ENCODE results near the gene LNPK. TPM values are rescaled to one million over a fixed set of nuclear protein-coding genes. Genes with fewer than 3 reads are reported as not detected.

The LNPK gene
- polyA plus RNA-seq, 1 donor from 2014 or later: 46.7 TPM

DNA sequence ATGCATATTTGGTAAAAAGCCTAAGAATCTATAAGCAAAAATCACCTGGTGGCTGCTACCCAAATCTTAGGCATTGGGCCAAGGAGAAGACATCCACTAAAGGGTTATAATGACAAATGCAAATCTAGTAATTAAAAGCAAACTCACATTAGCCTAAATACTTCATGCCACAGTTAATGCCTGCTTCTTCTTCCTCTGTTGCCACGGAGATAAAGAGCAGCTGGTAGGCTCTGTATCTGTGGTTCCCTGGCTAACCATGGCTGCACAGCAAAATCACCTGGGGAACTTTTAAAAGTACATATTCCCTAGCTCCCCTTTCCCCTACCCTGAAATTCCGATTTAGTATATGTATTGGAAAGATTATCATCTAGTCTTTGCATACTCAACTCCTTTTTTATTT, 114.3 kb downstream of the LNPK start:
- Histone ChIP-seq H3K27me3 (ENCODE audit: insufficient read depth, low read depth, low read length) (no peaks in the 10 kb centered on the region), H4K20me1 (ENCODE audit: insufficient read depth) (no peaks in the 10 kb centered on the region), H3F3A (ENCODE audit: insufficient read depth, low read length, poor library complexity, severe bottlenecking) (no peaks in the 10 kb centered on the region), H3K4me2 (ENCODE audit: low read length) (no peak overlapping the region), H3K36me3 (ENCODE audit: insufficient read depth, low read length) (no peaks in the 10 kb centered on the region), H2AFZ (ENCODE audit: low read depth, low read length) (no peak overlapping the region), H3K79me2 (replicated peaks; ENCODE audit: insufficient read depth, low read length) (no peaks in the 10 kb centered on the region), H3K9me3 (ENCODE audit: low read length) (no peaks in the 10 kb centered on the region), H3K4me3 (ENCODE audit: low read length) (no peak overlapping the region), H3K9me2 (ENCODE audit: insufficient read depth, low read length) (no peaks in the 10 kb centered on the region), H3K9ac (ENCODE audit: low read length) (no peak overlapping the region), H3K27ac (ENCODE audit: low read length) (no peak overlapping the region)
- no peak for TF ChIP-seq EP300 (conservative IDR thresholded peaks at IDR 0.05; ENCODE audit: poor library complexity, severe bottlenecking)
- no peak for TF ChIP-seq POLR2AphosphoS5 (IDR thresholded peaks at IDR 0.05)
- TF ChIP-seq, protein P1, sequence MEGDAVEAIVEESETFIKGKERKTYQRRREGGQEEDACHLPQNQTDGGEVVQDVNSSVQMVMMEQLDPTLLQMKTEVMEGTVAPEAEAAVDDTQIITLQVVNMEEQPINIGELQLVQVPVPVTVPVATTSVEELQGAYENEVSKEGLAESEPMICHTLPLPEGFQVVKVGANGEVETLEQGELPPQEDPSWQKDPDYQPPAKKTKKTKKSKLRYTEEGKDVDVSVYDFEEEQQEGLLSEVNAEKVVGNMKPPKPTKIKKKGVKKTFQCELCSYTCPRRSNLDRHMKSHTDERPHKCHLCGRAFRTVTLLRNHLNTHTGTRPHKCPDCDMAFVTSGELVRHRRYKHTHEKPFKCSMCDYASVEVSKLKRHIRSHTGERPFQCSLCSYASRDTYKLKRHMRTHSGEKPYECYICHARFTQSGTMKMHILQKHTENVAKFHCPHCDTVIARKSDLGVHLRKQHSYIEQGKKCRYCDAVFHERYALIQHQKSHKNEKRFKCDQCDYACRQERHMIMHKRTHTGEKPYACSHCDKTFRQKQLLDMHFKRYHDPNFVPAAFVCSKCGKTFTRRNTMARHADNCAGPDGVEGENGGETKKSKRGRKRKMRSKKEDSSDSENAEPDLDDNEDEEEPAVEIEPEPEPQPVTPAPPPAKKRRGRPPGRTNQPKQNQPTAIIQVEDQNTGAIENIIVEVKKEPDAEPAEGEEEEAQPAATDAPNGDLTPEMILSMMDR (IDR thresholded peaks at IDR 0.05; ENCODE audit: poor library complexity, severe bottlenecking): no peak
- no peak for TF ChIP-seq TAF1 (IDR thresholded peaks at IDR 0.05; ENCODE audit: low read depth)
- no peak for TF ChIP-seq EZH2 (IDR thresholded peaks at IDR 0.05; ENCODE audit: borderline replicate concordance, insufficient read depth, low read length, poor library complexity, severe bottlenecking)
- TF ChIP-seq RAD21 (conservative IDR thresholded peaks at IDR 0.05): no peak
- no peak for TF ChIP-seq MXI1 (conservative IDR thresholded peaks at IDR 0.05; ENCODE audit: poor library complexity, severe bottlenecking)
- no peak for TF ChIP-seq SMC3 (conservative IDR thresholded peaks at IDR 0.05; ENCODE audit: poor library complexity)
- TF ChIP-seq, protein P2, sequence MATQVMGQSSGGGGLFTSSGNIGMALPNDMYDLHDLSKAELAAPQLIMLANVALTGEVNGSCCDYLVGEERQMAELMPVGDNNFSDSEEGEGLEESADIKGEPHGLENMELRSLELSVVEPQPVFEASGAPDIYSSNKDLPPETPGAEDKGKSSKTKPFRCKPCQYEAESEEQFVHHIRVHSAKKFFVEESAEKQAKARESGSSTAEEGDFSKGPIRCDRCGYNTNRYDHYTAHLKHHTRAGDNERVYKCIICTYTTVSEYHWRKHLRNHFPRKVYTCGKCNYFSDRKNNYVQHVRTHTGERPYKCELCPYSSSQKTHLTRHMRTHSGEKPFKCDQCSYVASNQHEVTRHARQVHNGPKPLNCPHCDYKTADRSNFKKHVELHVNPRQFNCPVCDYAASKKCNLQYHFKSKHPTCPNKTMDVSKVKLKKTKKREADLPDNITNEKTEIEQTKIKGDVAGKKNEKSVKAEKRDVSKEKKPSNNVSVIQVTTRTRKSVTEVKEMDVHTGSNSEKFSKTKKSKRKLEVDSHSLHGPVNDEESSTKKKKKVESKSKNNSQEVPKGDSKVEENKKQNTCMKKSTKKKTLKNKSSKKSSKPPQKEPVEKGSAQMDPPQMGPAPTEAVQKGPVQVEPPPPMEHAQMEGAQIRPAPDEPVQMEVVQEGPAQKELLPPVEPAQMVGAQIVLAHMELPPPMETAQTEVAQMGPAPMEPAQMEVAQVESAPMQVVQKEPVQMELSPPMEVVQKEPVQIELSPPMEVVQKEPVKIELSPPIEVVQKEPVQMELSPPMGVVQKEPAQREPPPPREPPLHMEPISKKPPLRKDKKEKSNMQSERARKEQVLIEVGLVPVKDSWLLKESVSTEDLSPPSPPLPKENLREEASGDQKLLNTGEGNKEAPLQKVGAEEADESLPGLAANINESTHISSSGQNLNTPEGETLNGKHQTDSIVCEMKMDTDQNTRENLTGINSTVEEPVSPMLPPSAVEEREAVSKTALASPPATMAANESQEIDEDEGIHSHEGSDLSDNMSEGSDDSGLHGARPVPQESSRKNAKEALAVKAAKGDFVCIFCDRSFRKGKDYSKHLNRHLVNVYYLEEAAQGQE (IDR thresholded peaks at IDR 0.05; ENCODE audit: borderline replicate concordance): no peak

DNA sequence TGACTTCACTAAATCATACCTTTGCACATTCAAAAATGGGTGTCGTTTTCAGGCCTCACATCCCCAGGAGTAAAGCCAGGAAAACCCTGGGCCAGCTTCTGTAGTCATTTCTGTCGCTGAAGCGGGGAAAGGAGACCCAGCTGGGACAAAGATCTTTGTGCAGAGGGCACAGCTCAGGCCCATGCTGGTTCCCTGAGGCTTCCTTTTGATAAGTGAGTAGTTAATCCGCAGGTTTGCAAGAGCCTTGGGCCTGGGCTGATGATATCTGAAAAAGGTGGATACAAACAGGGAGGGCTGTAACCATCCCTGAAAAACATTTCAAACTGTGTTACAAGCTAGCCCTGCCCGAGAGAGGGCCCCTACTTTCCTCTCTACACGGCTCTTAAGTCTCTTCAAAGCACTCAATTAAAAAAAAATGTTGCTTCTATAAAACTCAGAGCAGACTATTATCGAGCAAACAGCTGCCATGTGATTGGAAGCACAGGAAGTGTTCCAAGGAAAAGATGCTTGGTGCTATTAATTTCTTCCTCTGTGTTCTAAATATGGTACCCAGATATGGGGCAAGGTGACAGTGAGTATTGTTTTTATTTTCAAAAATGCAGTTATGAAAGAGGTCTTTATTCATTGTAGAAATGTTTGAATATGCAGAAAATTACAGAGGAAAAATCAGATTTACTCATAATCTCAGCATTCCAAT, 117.2 kb downstream of the LNPK start:
- Histone ChIP-seq H4K20me1 (ENCODE audit: insufficient read depth) (no peaks in the 10 kb centered on the region), H3F3A (ENCODE audit: insufficient read depth, low read length, poor library complexity, severe bottlenecking) (no peaks in the 10 kb centered on the region), H3K27me3 (ENCODE audit: insufficient read depth, low read depth, low read length) (no peaks in the 10 kb centered on the region), H3K4me2 (ENCODE audit: low read length) (no peak overlapping the region), H3K9me2 (ENCODE audit: insufficient read depth, low read length) (no peaks in the 10 kb centered on the region), H3K36me3 (ENCODE audit: insufficient read depth, low read length) (no peaks in the 10 kb centered on the region), H3K9ac (ENCODE audit: low read length) (no peak overlapping the region), H3K79me2 (replicated peaks; ENCODE audit: insufficient read depth, low read length) (no peaks in the 10 kb centered on the region), H3K9me3 (ENCODE audit: low read length) (no peaks in the 10 kb centered on the region), H2AFZ (ENCODE audit: low read depth, low read length) (no peak overlapping the region), H3K27ac (ENCODE audit: low read length) (no peak overlapping the region), H3K4me3 (ENCODE audit: low read length) (no peak overlapping the region)
- TF ChIP-seq TAF1 (IDR thresholded peaks at IDR 0.05; ENCODE audit: low read depth): no peak
- TF ChIP-seq, protein P1 (IDR thresholded peaks at IDR 0.05; ENCODE audit: poor library complexity, severe bottlenecking): no peak
- no peak for TF ChIP-seq RAD21 (conservative IDR thresholded peaks at IDR 0.05)
- no peak for TF ChIP-seq EZH2 (IDR thresholded peaks at IDR 0.05; ENCODE audit: borderline replicate concordance, insufficient read depth, low read length, poor library complexity, severe bottlenecking)
- TF ChIP-seq EP300 (conservative IDR thresholded peaks at IDR 0.05; ENCODE audit: poor library complexity, severe bottlenecking): no peak
- TF ChIP-seq POLR2AphosphoS5 (IDR thresholded peaks at IDR 0.05): no peak
- TF ChIP-seq, protein P2 (IDR thresholded peaks at IDR 0.05; ENCODE audit: borderline replicate concordance): no peak
- no peak for TF ChIP-seq SMC3 (conservative IDR thresholded peaks at IDR 0.05; ENCODE audit: poor library complexity)
- TF ChIP-seq MXI1 (conservative IDR thresholded peaks at IDR 0.05; ENCODE audit: poor library complexity, severe bottlenecking): no peak
